B cell (primary cell): Measurements from ENCODE around the gene ARHGAP42. TPM values are rescaled to one million over a fixed set of nuclear protein-coding genes. Genes with fewer than 3 reads are reported as not detected.
A peak's percentile ranks its signal among the peaks of the same experiment; 100 is the strongest.

Experiments
- ATAC-seq: fragments of 200-7000 bp; cut with Tn5 transposase; one replicate; pipeline ENCODE4 v1.10.0; 2021; ENCODE audit warnings: low read depth, mild to moderate bottlenecking, moderate number of reproducible peaks, moderate library complexity
- CTCF ChIA-PET: fragments of 350-600 bp; sonication (Branson Sonifier 250); formaldehyde crosslinking; loops from one replicate; lab custom pipeline; 2021; ENCODE audit warnings: antibody characterized with exemption, inconsistent platforms; lab: Charles Lee
- POLR2A ChIA-PET: fragments of 350-600 bp; sonication (Branson Sonifier 250); formaldehyde crosslinking; loops from one replicate; lab custom pipeline; 2021; ENCODE audit warnings: antibody characterized with exemption; lab: Charles Lee
- DNase-seq: peaks from one replicate; pipeline ENCODE4 v3.0.0; 2013
- H2AFZ ChIP-seq: 2 replicates; pipeline ENCODE4 v1.6.1; 2012; ENCODE audit warnings: mild to moderate bottlenecking, low read depth, low read length; ENCODE audit not compliant: insufficient read depth, poor library complexity, severe bottlenecking
- H3K27ac ChIP-seq, 2 donors: 1 replicate in 1 of 2; 2 replicates in 1 of 2; pipeline ENCODE4 v1.5.1; 2012 to 2013; ENCODE audit warnings: low read length in 2 of 2, mild to moderate bottlenecking in 2 of 2, moderate library complexity in 1 of 2
- H3K27me3 ChIP-seq, 4 experiments: fragments of 200-600 bp in 1 of 4; sonication (generic) in 1 of 4; replicated peaks in 1 of 4; 1 replicate in 2 of 4; 2 replicates in 2 of 4; pipeline versions ENCODE4 v1.6.1 to v1.7.0; 2013 to 2016; ENCODE audit warnings: low read length in 3 of 4, mild to moderate bottlenecking in 2 of 4, mixed read lengths in 1 of 4, moderate library complexity in 1 of 4; ENCODE audit not compliant: insufficient read depth in 4 of 4, control insufficient read depth in 3 of 4; ENCODE audit errors: control extremely low read depth in 1 of 4
- H3K36me3 ChIP-seq, 2 experiments: replicated peaks in 1 of 2; 1 replicate in 1 of 2; 2 replicates in 1 of 2; pipeline versions ENCODE4 v1.6.1 to v1.7.1; 2013; ENCODE audit warnings: low read length in 1 of 2; ENCODE audit not compliant: insufficient read depth in 2 of 2, control insufficient read depth in 1 of 2; ENCODE audit errors: control extremely low read depth in 1 of 2, extremely low read depth in 1 of 2
- H3K4me1 ChIP-seq, 2 donors: fragments of 200-600 bp in 1 of 2; sonication (generic) in 1 of 2; 1 replicate in 1 of 2; 2 replicates in 1 of 2; pipeline versions ENCODE4 v1.5.1 to v1.6.1; 2013 to 2017; ENCODE audit warnings: low read length in 2 of 2; ENCODE audit not compliant: control insufficient read depth in 2 of 2, insufficient read depth in 2 of 2
- H3K4me2 ChIP-seq: replicated peaks from 2 replicates; pipeline ENCODE3; 2012; ENCODE audit warnings: mild to moderate bottlenecking, low read depth, low read length; ENCODE audit not compliant: poor library complexity, severe bottlenecking
- H3K4me3 ChIP-seq, 5 experiments: fragments of 200-600 bp in 1 of 5; sonication (generic) in 1 of 5; 1 replicate in 3 of 5; 2 replicates in 2 of 5; pipeline versions ENCODE4 v1.5.1 to v1.7.0; 2011 to 2016; ENCODE audit warnings: low read length in 4 of 5, mild to moderate bottlenecking in 4 of 5, low read depth in 2 of 5, control low read depth in 1 of 5, moderate library complexity in 1 of 5; ENCODE audit not compliant: insufficient read depth in 1 of 5; ENCODE audit errors: control extremely low read depth in 1 of 5, extremely low read depth in 1 of 5
- H3K79me2 ChIP-seq: fragments of 200-600 bp; sonication (generic); one replicate; pipeline ENCODE4 v1.6.0; 2016; ENCODE audit warnings: low read length; ENCODE audit not compliant: control insufficient read depth, insufficient read depth
- H3K9ac ChIP-seq: fragments of 200-600 bp; sonication (generic); 2 replicates; pipeline ENCODE4 v1.6.1; 2017; ENCODE audit warnings: mild to moderate bottlenecking, low read length, moderate library complexity
- H3K9me3 ChIP-seq, 3 donors: one replicate each; pipeline versions ENCODE4 v1.6.1 to v1.7.1; 2013; ENCODE audit warnings: low read length in 2 of 3; ENCODE audit not compliant: control insufficient read depth in 2 of 3, insufficient read depth in 1 of 3; ENCODE audit errors: control extremely low read depth in 1 of 3
- H4K20me1 ChIP-seq: 2 replicates; pipeline ENCODE4 v1.6.0; 2012; ENCODE audit warnings: mild to moderate bottlenecking, low read length; ENCODE audit not compliant: insufficient read depth, control insufficient read depth, poor library complexity, severe bottlenecking
- H3K27ac Mint-ChIP-seq: one replicate; pipeline ENCODE4 v1.8.0; 2021; ENCODE audit warnings: mixed read lengths
- H3K27me3 Mint-ChIP-seq: one replicate; pipeline ENCODE4 v1.8.0; 2021; ENCODE audit warnings: mixed read lengths
- H3K4me1 Mint-ChIP-seq: one replicate; pipeline ENCODE4 v1.8.0; 2021; ENCODE audit warnings: mixed read lengths
- H3K4me3 Mint-ChIP-seq: one replicate; pipeline ENCODE4 v1.8.0; 2021; ENCODE audit warnings: mixed read lengths
- H3K9me3 Mint-ChIP-seq: one replicate; pipeline ENCODE4 v1.8.0; 2022; ENCODE audit warnings: mixed read lengths; ENCODE audit not compliant: insufficient read depth
- EZH2 ChIP-seq: IDR thresholded peaks from 2 replicates; pipeline ENCODE4 v1.6.1; 2012; ENCODE audit warnings: borderline replicate concordance, low read depth, mild to moderate bottlenecking, moderate library complexity, low read length; ENCODE audit not compliant: insufficient read depth, poor library complexity, severe bottlenecking
- WGBS: methylation state at CpG from one replicate; pipeline ENCODE4 v1.1.5; 2013; ENCODE audit warnings: missing lambda C conversion rate; ENCODE audit not compliant: insufficient coverage; 5-methylcytosine and 5-hydroxymethylcytosine counted together
- intact Hi-C: fragments of 100-400 bp; cut with micrococcal nuclease; formaldehyde crosslinking; loops from one replicate; pipeline ENCODE4 v1.10.0; 2022
- polyA plus RNA-seq: library from polyadenylated mRNA; depleted of rRNA; stranded (reverse); fragments of >200 nt; gene quantifications from 2 replicates; pipeline ENCODE4 v1.2.3, GENCODE V29; 2012
- total RNA-seq, 2 donors: library from RNA; stranded (reverse); fragments of 120-200 nt in 1 of 2; gene quantifications; 1 replicate in 1 of 2; 2 replicates in 1 of 2; pipeline versions ENCODE4 v1.2.3 to v1.2.4, GENCODE V29; 2013 to 2022
- TF ChIP-seq, protein P1 (sequence below): fragments of 200-600 bp; IDR thresholded peaks from one replicate; pipeline ENCODE4 v1.8.0; 2022; ENCODE audit warnings: antibody characterized with exemption, mild to moderate bottlenecking

The ARHGAP42 gene
- total and polyA plus RNA-seq, 2 donors (not counting 1 experiment from before 2014, with no cell fraction given) = 3.8 to 4.9 TPM

DNA sequence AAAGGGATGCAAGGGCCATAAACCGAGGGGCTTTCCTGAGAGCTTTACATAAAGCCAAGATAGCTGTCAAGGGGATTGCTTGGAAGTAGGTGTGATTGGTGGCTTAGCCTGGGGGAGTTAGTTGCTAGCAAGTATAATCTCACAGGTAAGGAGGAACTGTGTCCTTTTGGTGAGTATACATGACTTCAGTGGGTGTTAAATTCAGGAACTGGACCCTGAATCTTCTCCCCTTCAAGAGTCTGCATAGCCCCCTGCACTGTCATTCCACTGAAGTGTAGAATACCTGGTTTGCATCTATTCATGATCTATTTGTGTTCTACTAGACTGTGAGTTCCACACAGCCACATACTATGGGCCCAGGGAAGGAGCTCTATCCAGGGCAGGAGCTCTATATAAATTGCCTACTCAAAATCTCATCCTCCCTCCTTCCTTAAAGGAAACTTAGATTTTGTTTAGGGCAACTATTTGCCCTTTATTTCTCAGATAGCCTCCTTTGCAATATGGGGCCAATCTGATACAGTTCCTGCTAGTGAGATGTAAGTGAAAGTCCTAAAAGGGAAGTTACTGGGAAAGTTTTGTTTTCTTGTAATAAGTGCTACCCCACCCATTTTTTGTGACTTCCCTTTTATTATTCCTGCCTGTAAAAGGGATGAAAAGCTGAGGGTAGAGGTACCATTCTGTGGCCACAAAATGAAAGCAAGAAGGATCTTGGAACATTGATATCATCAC lies 322.0 kb downstream of the ARHGAP42 start:
- intact Hi-C loops = no loop called here
- Histone ChIP-seq H3K9ac (peak overlapping the region; percentile 40), H3K36me3 (no peaks in the 10 kb centered on the region), H3K27ac (peak overlapping the region; percentile 68 to 77), H3K4me3 (peak overlapping the region in 3 of 5 experiments; percentile 3 to 34 (median 18)), H2AFZ (peak overlapping the region; percentile 46), H3K4me1 (peaks cover 30 to 34% of the 10 kb centered on the region in 2 donors), H3K4me2 (peak overlapping the region; percentile 59), H3K9me3 (peaks cover 0 to 2% (median 1%) of the 10 kb centered on the region in 3 donors), H3K79me2 (no peaks in the 10 kb centered on the region), H3K27me3 (no peaks in the 10 kb centered on the region), H4K20me1 (no peaks in the 10 kb centered on the region)
- POLR2A ChIA-PET = no interaction called here
- CTCF ChIA-PET = interaction anchor here (0.9 kb wide), 1 partner anchor 151 kb away, joined by 3 read pairs; no protein-coding TSS in a partner anchor
- H3K9me3 Mint-ChIP-seq = peaks cover 4% of the 10 kb centered on the region
- DNase-seq (peak; percentile 67), ATAC-seq (peak; percentile 70)
- peak overlapping the region; percentile 91 for H3K27ac Mint-ChIP-seq
- TF ChIP-seq, protein P1, sequence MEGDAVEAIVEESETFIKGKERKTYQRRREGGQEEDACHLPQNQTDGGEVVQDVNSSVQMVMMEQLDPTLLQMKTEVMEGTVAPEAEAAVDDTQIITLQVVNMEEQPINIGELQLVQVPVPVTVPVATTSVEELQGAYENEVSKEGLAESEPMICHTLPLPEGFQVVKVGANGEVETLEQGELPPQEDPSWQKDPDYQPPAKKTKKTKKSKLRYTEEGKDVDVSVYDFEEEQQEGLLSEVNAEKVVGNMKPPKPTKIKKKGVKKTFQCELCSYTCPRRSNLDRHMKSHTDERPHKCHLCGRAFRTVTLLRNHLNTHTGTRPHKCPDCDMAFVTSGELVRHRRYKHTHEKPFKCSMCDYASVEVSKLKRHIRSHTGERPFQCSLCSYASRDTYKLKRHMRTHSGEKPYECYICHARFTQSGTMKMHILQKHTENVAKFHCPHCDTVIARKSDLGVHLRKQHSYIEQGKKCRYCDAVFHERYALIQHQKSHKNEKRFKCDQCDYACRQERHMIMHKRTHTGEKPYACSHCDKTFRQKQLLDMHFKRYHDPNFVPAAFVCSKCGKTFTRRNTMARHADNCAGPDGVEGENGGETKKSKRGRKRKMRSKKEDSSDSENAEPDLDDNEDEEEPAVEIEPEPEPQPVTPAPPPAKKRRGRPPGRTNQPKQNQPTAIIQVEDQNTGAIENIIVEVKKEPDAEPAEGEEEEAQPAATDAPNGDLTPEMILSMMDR = no peak
- TF ChIP-seq EZH2 = no peak
- 100% methylated on average over 1 of the region's 1 CpG for WGBS
- H3K27me3 Mint-ChIP-seq = no peaks in the 10 kb centered on the region
- H3K4me1 Mint-ChIP-seq = peaks cover 27% of the 10 kb centered on the region
- H3K4me3 Mint-ChIP-seq = peak overlapping the region; percentile 75

DNA sequence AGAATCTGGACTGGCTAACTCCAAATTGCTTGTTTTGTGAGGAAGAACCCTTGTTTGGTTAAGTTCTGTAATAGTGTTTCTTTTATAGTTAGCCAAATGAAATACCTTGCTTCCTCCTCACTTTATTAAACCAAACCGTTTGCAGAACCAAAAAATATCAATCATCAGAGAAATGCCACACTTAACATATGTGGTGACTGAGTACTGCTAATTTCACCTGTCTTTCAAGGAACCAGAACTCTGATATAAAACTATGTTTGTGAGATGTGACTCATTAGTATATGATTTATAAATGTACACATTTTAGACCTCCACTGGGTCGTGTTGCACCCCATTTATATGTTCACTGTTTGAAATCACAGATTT lies 322.6 kb downstream of the ARHGAP42 start:
- H3K4me1 Mint-ChIP-seq = peaks cover 27% of the 10 kb centered on the region
- H3K27me3 ChIP-seq = no peaks in the 10 kb centered on the region
- H3K9ac ChIP-seq = peak overlapping the region; percentile 40
- H2AFZ ChIP-seq = peak overlapping the region; percentile 46
- intact Hi-C loops = no loop called here
- CTCF ChIA-PET = interaction anchor here (0.9 kb wide), 1 partner anchor 152 kb away, joined by 3 read pairs; no protein-coding TSS in a partner anchor
- WGBS = no CpG with 5 or more reads among the region's 2 CpGs
- peaks cover 4% of the 10 kb centered on the region for H3K9me3 Mint-ChIP-seq
- peaks cover 30 to 34% of the 10 kb centered on the region in 2 donors for H3K4me1 ChIP-seq
- TF ChIP-seq EZH2 = no peak
- TF ChIP-seq, protein P1 = no peak
- no peaks in the 10 kb centered on the region for H3K36me3 ChIP-seq
- peak overlapping the region; percentile 75 for H3K4me3 Mint-ChIP-seq
- POLR2A ChIA-PET = no interaction called here
- no peaks in the 10 kb centered on the region for H3K27me3 Mint-ChIP-seq
- no peak for ATAC-seq
- peak overlapping the region; percentile 68 to 77 for H3K27ac ChIP-seq
- no peaks in the 10 kb centered on the region for H4K20me1 ChIP-seq
- H3K4me2 ChIP-seq = peak overlapping the region; percentile 59
- DNase-seq = no peak
- H3K27ac Mint-ChIP-seq = peak overlapping the region; percentile 91
- no peaks in the 10 kb centered on the region for H3K79me2 ChIP-seq
- H3K4me3 ChIP-seq = peak overlapping the region in 3 of 5 experiments; percentile 3 to 34 (median 18)
- H3K9me3 ChIP-seq = peaks cover 0 to 2% (median 1%) of the 10 kb centered on the region in 3 donors
